ENCODE results near the gene NR5A1. TPM values are rescaled to one million over a fixed set of nuclear protein-coding genes. Genes with fewer than 3 reads are reported as not detected.

The NR5A1 gene
- total and polyA plus RNA-seq, 4 donors: not detected

GRCh38 chr9:124521142-124521541 is 13.9 kb upstream of the NR5A1 start:
- intact Hi-C loops (cut with DNase I): no loop called here
- Histone ChIP-seq H3K27me3 (ENCODE audit: control insufficient read depth in 1 of 2, insufficient read depth in 2 of 2, low read length in 1 of 2) (no peaks in the 10 kb centered on the region), H3K36me3 (ENCODE audit: control insufficient read depth in 1 of 2, insufficient read depth in 2 of 2, low read length in 1 of 2) (no peaks in the 10 kb centered on the region), H3K4me3 (ENCODE audit: low read length in 2 of 2) (no peak overlapping the region), H3K4me1 (ENCODE audit: control insufficient read depth in 1 of 2, insufficient read depth in 2 of 2, low read length in 2 of 2) (no peaks in the 10 kb centered on the region), H3K9me3 (ENCODE audit: control insufficient read depth, low read length) (no peaks in the 10 kb centered on the region), H3K27ac (ENCODE audit: low read depth in 1 of 2, low read length in 2 of 2) (no peak overlapping the region)
- no peak for DNase-seq
- 93 to 98% methylated on average over 3 of the region's 3 CpGs for WGBS, 2 donors
- ATAC-seq (ENCODE audit: low FRiP score): no peak

GRCh38 chr9:124520206-124520596 is 13.0 kb upstream of the NR5A1 start:
- intact Hi-C loops (cut with DNase I): no loop called here
- Histone ChIP-seq H3K4me1 (ENCODE audit: control insufficient read depth in 1 of 2, insufficient read depth in 2 of 2, low read length in 2 of 2) (no peaks in the 10 kb centered on the region), H3K27me3 (ENCODE audit: control insufficient read depth in 1 of 2, insufficient read depth in 2 of 2, low read length in 1 of 2) (no peaks in the 10 kb centered on the region), H3K27ac (ENCODE audit: low read depth in 1 of 2, low read length in 2 of 2) (no peak overlapping the region), H3K4me3 (ENCODE audit: low read length in 2 of 2) (no peak overlapping the region), H3K9me3 (ENCODE audit: control insufficient read depth, low read length) (no peaks in the 10 kb centered on the region), H3K36me3 (ENCODE audit: control insufficient read depth in 1 of 2, insufficient read depth in 2 of 2, low read length in 1 of 2) (no peaks in the 10 kb centered on the region)
- ATAC-seq (ENCODE audit: low FRiP score) (no peak), DNase-seq (no peak)
- WGBS, 2 donors: 70 to 73% methylated on average over 7 of the region's 7 CpGs

- Histone ChIP-seq H3K36me3 (ENCODE audit: control insufficient read depth in 1 of 2, insufficient read depth in 2 of 2, low read length in 1 of 2) (no peaks in the 10 kb centered on the region), H3K27me3 (ENCODE audit: control insufficient read depth in 1 of 2, insufficient read depth in 2 of 2, low read length in 1 of 2) (no peaks in the 10 kb centered on the region), H3K4me1 (ENCODE audit: control insufficient read depth in 1 of 2, insufficient read depth in 2 of 2, low read length in 2 of 2) (no peaks in the 10 kb centered on the region), H3K27ac (ENCODE audit: low read depth in 1 of 2, low read length in 2 of 2) (no peak overlapping the region), H3K4me3 (ENCODE audit: low read length in 2 of 2) (no peak overlapping the region), H3K9me3 (ENCODE audit: control insufficient read depth, low read length) (no peaks in the 10 kb centered on the region)
- intact Hi-C loops (cut with DNase I): no loop called here
- ATAC-seq (ENCODE audit: low FRiP score): no peak
- WGBS, 2 donors: 93 to 97% methylated on average over 7 of the region's 7 CpGs
- DNase-seq: no peak
These were observed 10.9 kb upstream of the NR5A1 start for GRCh38 chr9:124518116-124518515.

- no peak overlapping the region for H3K27ac ChIP-seq (ENCODE audit: low read depth in 1 of 2, low read length in 2 of 2)
- H3K36me3 ChIP-seq (ENCODE audit: control insufficient read depth in 1 of 2, insufficient read depth in 2 of 2, low read length in 1 of 2): no peaks in the 10 kb centered on the region
- H3K27me3 ChIP-seq (ENCODE audit: control insufficient read depth in 1 of 2, insufficient read depth in 2 of 2, low read length in 1 of 2): no peaks in the 10 kb centered on the region
- no peak overlapping the region for H3K4me3 ChIP-seq (ENCODE audit: low read length in 2 of 2)
- intact Hi-C loops (cut with DNase I): no loop called here
- H3K9me3 ChIP-seq (ENCODE audit: control insufficient read depth, low read length): no peaks in the 10 kb centered on the region
- 86 to 88% methylated on average over 5 of the region's 5 CpGs for WGBS, 2 donors
- H3K4me1 ChIP-seq (ENCODE audit: control insufficient read depth in 1 of 2, insufficient read depth in 2 of 2, low read length in 2 of 2): no peaks in the 10 kb centered on the region
- DNase-seq: no peak
- no peak for ATAC-seq (ENCODE audit: low FRiP score)
These were observed 10.4 kb upstream of the NR5A1 start for GRCh38 chr9:124517600-124517999.

- WGBS, 2 donors: 79 to 82% methylated on average over 5 of the region's 5 CpGs
These were observed 7.7 kb upstream of the NR5A1 start for GRCh38 chr9:124514874-124515273.

GRCh38 chr9:124514125-124514524 is 6.9 kb upstream of the NR5A1 start:
- Histone ChIP-seq H3K4me3 (ENCODE audit: low read length in 2 of 2) (no peak overlapping the region), H3K27me3 (ENCODE audit: control insufficient read depth in 1 of 2, insufficient read depth in 2 of 2, low read length in 1 of 2) (no peaks in the 10 kb centered on the region), H3K9me3 (ENCODE audit: control insufficient read depth, low read length) (no peaks in the 10 kb centered on the region), H3K4me1 (ENCODE audit: control insufficient read depth in 1 of 2, insufficient read depth in 2 of 2, low read length in 2 of 2) (no peaks in the 10 kb centered on the region), H3K27ac (ENCODE audit: low read depth in 1 of 2, low read length in 2 of 2) (no peak overlapping the region), H3K36me3 (ENCODE audit: control insufficient read depth in 1 of 2, insufficient read depth in 2 of 2, low read length in 1 of 2) (no peaks in the 10 kb centered on the region)
- DNase-seq (no peak), ATAC-seq (ENCODE audit: low FRiP score) (no peak)
- intact Hi-C loops (cut with DNase I): no loop called here
- WGBS, 2 donors: 78 to 83% methylated on average over 4 of the region's 4 CpGs

More at GRCh38 chr9:124514874-124515273, 7.7 kb upstream of the NR5A1 start:
- Histone ChIP-seq H3K27ac (ENCODE audit: low read depth in 1 of 2, low read length in 2 of 2) (no peak overlapping the region), H3K9me3 (ENCODE audit: control insufficient read depth, low read length) (no peaks in the 10 kb centered on the region), H3K4me3 (ENCODE audit: low read length in 2 of 2) (no peak overlapping the region), H3K27me3 (ENCODE audit: control insufficient read depth in 1 of 2, insufficient read depth in 2 of 2, low read length in 1 of 2) (no peaks in the 10 kb centered on the region), H3K4me1 (ENCODE audit: control insufficient read depth in 1 of 2, insufficient read depth in 2 of 2, low read length in 2 of 2) (no peaks in the 10 kb centered on the region), H3K36me3 (ENCODE audit: control insufficient read depth in 1 of 2, insufficient read depth in 2 of 2, low read length in 1 of 2) (no peaks in the 10 kb centered on the region)
- ATAC-seq (ENCODE audit: low FRiP score) (no peak), DNase-seq (no peak)
- intact Hi-C loops (cut with DNase I): no loop called here

- H3K4me3 ChIP-seq (ENCODE audit: low read length in 2 of 2): no peak overlapping the region
- H3K4me1 ChIP-seq (ENCODE audit: control insufficient read depth in 1 of 2, insufficient read depth in 2 of 2, low read length in 2 of 2): no peaks in the 10 kb centered on the region
- WGBS, 2 donors: 20 to 22% methylated on average over 4 to 5 of the region's 5 CpGs
- no peaks in the 10 kb centered on the region for H3K9me3 ChIP-seq (ENCODE audit: control insufficient read depth, low read length)
- intact Hi-C loops (cut with DNase I): no loop called here
- no peaks in the 10 kb centered on the region for H3K27me3 ChIP-seq (ENCODE audit: control insufficient read depth in 1 of 2, insufficient read depth in 2 of 2, low read length in 1 of 2)
- DNase-seq (peak in 1 of 2 donors; percentile 48), ATAC-seq (ENCODE audit: low FRiP score) (no peak)
- H3K27ac ChIP-seq (ENCODE audit: low read depth in 1 of 2, low read length in 2 of 2): no peak overlapping the region
- no peaks in the 10 kb centered on the region for H3K36me3 ChIP-seq (ENCODE audit: control insufficient read depth in 1 of 2, insufficient read depth in 2 of 2, low read length in 1 of 2)
These were observed 6.3 kb upstream of the NR5A1 start for GRCh38 chr9:124513376-124513994.

- no peak for DNase-seq
- 88 to 93% methylated on average over 8 to 9 of the region's 9 CpGs for WGBS, 2 donors
- H3K27ac ChIP-seq (ENCODE audit: low read depth in 1 of 2, low read length in 2 of 2): no peak overlapping the region
These were observed 5.6 kb upstream of the NR5A1 start for GRCh38 chr9:124512806-124513204.

GRCh38 chr9:124511891-124512805 is 4.9 kb upstream of the NR5A1 start:
- ATAC-seq (ENCODE audit: low FRiP score): no peak
- no peaks in the 10 kb centered on the region for H3K36me3 ChIP-seq (ENCODE audit: control insufficient read depth in 1 of 2, insufficient read depth in 2 of 2, low read length in 1 of 2)
- intact Hi-C loops (cut with DNase I): no loop called here
- DNase-seq: no peak
- H3K27me3 ChIP-seq (ENCODE audit: control insufficient read depth in 1 of 2, insufficient read depth in 2 of 2, low read length in 1 of 2): no peaks in the 10 kb centered on the region
- H3K9me3 ChIP-seq (ENCODE audit: control insufficient read depth, low read length): no peaks in the 10 kb centered on the region
- no peaks in the 10 kb centered on the region for H3K4me1 ChIP-seq (ENCODE audit: control insufficient read depth in 1 of 2, insufficient read depth in 2 of 2, low read length in 2 of 2)
- no peak overlapping the region for H3K4me3 ChIP-seq (ENCODE audit: low read length in 2 of 2)
- WGBS, 2 donors: 68 to 70% methylated on average over 20 to 23 of the region's 23 CpGs
- H3K27ac ChIP-seq (ENCODE audit: low read depth in 1 of 2, low read length in 2 of 2): no peak overlapping the region

More at GRCh38 chr9:124512806-124513204, 5.6 kb upstream of the NR5A1 start:
- no peak for ATAC-seq (ENCODE audit: low FRiP score)
- Histone ChIP-seq H3K4me1 (ENCODE audit: control insufficient read depth in 1 of 2, insufficient read depth in 2 of 2, low read length in 2 of 2) (no peaks in the 10 kb centered on the region), H3K36me3 (ENCODE audit: control insufficient read depth in 1 of 2, insufficient read depth in 2 of 2, low read length in 1 of 2) (no peaks in the 10 kb centered on the region), H3K9me3 (ENCODE audit: control insufficient read depth, low read length) (no peaks in the 10 kb centered on the region), H3K27me3 (ENCODE audit: control insufficient read depth in 1 of 2, insufficient read depth in 2 of 2, low read length in 1 of 2) (no peaks in the 10 kb centered on the region), H3K4me3 (ENCODE audit: low read length in 2 of 2) (no peak overlapping the region)
- intact Hi-C loops (cut with DNase I): no loop called here

All from aorta (tissue), 5 donors.